ENCODE measurements around the gene PPP1R1C.

Gene PPP1R1C

DNA sequence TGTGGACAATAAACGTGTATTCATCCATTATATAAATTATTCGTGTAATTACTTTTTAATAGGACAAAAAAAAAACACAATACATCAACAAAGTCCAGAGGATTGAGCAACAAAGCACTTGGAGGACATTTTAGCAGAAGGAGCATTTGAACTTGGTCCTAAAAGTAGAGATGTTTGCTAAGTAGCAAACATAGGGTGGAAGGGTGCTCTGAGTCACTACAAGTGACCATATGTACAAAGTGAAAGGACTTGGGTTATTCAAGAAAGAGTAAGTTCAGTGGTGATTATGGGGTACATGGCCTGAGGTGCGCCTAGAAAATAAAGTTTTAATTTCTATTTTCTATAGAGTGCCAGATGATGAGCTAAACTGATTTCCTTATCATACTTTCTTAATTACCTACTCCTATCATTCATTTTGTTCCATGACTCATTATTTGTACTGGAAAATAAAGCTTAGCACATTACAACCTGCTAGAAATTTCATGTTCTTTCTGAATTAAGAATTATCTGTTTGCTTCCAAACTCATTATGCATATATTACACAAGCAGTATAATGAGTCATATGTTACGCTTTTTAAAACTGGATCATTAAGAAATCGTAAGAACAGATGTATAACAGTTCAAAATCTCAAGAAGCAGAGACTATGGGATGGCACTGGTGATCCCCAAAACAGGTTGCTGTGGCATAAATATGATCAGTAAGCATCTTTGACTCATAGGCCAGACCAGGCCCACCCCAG, 13.1 kb upstream of the PPP1R1C start:
- no peak for DNase-seq (ENCODE audit: low read depth in 2 of 2)

DNA sequence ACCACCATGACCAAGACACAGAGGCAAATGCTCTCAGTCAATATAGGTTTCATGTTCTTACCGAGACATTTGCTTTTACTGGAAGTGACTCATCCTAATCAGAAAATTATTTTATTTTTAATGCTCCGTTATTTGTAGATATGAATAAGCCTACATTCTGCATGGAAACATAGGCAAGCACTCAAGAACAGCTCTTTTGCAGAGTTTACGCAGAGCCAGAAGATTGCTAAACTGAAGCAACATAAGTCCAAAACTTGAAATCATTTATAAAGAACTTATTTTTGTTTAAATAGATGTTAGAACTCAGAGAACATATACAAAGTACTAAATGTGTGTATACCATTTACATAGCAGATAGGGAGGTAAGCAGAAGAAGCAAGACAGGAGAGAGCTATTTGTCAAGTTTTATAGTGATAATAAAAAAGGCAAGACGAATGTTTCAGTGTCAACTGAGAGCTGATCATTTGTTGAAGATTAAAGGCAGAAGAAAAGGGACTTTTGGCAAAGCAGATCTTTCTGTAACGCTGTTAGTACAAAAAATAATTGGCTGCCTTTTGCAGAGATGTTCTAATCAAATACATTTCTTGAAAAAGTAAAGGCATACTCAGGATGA, 12.4 kb upstream of the PPP1R1C start:
- no peak for DNase-seq (ENCODE audit: low read depth in 2 of 2)

DNA sequence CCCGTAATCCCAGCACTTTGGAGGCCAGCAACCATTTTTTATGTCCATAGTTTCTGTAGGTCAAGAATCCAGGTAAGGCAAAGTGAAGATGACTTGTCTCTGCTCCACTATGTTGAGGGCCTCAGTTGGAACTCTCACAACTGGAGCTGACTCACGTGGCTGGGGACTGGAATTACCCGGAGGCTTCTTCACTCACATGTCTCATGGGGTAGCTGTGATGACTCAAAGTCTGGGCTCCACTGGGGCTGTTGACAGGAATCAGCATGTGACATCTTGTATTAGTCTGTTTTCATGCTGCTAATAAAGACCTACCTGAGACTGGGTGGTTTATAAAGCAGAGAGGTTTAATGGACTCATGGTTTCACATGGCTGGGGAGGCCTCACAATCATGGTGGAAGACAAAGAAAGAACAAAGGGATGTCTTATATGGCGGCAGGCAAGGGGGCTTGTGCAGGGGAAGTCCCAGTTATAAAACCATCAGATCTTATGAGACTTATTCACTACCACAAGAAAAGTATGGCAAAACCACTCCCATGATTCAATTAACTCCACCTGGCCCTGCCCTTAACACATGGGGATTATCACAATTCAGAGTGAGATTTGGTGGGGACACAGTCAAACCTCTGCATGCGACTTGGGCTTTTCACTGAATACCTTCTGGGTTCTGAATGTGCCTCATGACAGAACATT, 7.8 kb upstream of the PPP1R1C start:
- no peak for DNase-seq (ENCODE audit: low read depth in 2 of 2)

DNA sequence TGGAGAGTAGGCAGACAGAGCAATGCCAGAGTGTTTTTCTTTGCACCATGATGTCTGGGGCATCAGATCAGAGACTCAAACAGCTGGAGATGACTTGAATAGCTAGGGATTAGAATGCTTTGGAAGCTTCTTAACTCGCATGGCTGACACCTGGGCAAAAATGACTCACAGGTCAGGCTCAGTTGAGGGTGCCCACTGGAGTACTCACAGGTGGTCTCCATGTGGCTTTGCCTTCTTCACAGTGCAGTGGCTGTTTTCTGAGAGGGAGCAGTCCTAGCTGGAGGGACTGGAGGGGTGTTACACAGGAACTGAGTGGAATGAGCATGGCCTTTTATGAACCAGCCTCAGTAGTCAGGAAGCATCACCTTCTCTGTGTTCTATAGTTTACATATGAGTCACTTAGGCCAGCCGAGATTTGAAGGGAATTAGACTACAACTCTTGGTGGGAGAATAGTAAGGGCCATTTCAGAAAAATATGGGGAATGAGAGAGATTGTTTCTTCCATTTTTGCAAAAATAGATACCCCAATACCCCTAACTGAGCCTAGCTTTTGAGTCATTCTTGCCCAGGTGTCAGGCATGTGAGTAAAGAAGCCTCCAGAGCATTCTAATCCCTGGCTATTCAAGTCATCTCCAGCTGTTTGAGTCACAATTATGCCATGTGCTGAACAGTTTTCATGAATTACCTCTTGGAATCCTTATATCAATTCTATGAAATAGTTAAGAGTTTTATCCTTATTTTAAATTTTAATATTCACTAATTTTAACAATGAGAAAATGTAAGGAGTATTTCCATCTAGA, 7.1 kb upstream of the PPP1R1C start:
- DNase-seq (ENCODE audit: low read depth in 2 of 2) = no peak

DNA sequence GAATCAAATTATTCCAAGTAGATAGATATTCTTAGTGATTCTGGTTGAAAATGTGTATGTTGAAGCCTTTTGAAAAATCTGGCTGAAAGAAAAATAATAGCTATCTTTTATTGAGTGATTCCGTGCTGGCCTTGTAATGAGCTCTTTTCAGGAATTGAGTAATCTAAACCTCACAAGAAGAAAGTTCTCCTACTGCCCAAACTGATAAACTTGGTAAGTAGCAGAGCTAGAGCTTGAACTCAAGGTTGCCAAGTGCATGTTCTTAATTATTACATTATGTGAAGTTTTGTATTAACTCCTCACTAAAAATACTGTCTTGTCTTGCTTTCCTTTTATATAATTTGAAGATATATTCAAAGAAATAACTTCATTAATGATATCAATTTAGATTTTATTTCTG, 1.6 kb upstream of the PPP1R1C start:
- DNase-seq (ENCODE audit: low read depth in 2 of 2) = no peak

DNA sequence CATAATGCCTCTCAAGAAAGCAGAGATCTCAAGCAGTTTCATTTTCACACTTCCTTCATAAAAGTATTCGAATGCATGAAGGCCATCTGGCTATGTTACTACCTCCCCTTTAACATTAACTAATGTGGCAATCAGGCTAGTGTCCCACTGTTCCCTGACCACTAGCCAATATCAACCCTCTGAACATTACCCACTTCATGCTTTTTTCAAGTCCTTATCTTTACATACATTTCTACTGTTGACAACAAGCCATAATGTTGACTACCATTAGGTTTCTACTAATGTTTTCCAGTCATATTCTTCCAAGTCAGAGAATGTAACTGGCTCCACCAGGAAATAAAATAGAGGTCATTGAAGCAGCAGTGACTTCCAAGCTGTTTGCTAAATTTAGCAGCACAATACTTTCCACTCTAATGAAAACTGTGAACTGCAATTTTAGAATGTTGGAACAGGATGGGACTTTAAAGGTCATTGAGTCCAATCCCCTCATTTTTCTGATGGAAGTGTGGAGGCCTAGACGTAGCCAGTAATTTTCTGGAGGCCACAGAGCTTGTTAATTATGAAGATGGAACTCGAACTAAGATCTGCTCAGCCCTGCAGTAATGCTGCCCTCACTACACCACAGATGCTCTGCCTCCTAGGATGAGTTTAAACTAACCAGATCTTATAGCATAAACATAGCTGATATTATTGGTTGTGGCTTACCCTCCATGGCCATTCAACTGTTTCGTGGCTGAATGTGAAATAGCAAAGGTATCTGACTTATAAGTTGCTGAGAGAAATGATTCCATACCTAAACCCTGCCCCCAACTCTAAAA, 630 bp upstream of the PPP1R1C start:
- DNase-seq (ENCODE audit: low read depth in 2 of 2) = no peak

DNA sequence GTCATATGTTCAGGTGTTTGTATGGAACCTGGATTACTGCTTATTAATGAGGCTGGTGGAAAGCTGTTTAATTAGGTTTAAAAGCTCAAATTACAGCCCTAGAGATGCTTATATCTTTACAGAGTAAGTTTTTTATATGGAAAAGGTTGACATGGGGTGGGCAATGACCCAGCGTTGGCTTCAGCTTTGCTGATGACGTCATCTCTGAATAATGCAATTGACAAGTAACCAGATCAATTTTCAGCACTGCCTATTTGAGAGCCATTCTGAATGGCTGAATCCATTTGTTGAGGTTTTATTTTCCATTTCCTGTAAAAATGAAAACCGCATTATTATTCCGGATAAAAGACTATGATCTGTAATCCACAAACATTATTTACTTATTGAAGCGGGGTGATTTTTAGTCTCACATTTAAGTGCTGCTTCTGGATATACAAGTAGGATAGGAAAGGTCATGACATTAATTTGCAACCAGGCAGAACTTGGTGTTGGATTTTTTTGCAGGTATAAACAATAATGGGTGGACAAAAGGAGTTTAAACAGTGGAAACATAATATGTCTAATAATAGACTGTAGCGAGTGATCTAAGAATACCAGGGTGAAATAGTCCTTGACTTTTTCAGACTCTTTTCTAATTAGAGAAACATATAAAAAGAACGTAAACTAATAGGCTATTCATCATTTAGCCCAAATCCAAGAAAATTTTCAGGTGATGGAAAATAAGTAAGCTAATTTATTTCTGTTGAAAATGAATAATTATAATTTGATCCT, 2.7 kb downstream of the PPP1R1C start:
- no peak for DNase-seq (ENCODE audit: low read depth in 2 of 2)

DNA sequence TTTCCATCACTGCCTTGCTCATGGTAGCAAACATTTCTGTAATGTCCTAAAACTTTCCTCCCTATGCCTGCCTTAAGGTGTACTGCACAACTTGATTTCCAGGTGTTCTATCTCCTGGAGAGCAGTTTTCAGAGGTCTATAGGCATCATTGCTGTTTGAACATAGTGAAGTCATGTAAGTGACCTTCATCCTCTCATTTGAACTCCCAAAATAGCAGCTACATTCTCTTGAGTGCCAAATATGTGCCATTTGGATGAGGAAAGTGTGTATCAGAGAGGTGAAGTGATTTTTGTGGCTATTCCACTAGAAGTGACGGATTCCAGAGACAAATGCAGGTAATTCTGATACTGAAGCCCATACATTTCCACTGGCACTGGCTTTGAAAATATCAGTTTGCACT, 3.4 kb downstream of the PPP1R1C start:
- no peak for DNase-seq (ENCODE audit: low read depth in 2 of 2)

DNA sequence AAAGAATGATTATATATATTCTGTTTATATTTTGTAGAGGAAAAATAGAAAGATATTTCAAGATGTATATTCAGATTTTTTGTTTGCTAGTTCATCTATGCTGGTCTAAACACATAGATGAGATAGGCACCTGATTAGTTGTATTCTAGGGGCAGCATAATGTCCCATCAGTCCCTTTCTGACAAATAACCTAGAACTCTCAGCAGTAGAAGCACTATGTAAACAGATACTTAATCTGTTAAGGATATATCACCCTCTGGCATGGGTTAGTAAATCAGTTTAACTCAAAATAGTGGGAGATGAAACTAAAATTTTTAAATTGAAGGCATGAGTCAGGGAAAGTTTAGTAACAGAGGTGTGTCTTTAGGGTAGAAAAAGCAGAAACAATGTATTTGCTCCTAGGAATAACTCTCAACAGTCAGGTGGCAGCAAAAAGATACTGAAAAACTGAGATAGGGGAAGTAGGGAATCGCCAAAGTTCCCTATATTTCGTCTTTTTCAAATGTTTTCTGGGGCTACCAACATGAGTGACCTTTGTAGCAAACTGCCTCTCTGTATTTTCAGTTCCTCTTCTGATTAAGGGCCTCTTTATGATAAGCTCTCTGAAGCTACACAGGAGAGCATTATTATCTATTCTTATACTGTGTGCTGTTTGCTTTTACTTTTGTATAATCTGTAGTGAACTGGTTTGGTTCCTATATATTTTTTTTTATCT, 5.7 kb downstream of the PPP1R1C start:
- DNase-seq (ENCODE audit: low read depth in 2 of 2) = no peak

DNA sequence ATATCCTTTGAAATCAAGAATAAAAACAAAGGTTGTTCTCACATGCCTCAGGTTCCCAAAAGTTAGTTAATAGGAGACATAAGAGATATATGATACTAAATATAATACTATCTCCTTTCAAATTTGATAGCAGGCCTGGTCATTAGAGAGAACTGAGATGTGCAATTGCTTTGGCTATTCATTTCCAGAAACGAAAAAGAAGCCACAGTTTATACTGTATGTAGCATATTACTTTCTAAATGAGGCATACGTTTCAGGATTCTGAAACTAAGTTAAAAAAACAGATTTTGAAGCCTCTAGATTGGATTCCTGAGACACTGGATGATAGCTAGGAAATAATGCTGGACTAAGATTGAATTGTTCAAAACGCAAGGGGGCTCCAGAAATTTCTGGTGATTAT, 7.1 kb downstream of the PPP1R1C start:
- no peak for DNase-seq (ENCODE audit: low read depth in 2 of 2)

DNA sequence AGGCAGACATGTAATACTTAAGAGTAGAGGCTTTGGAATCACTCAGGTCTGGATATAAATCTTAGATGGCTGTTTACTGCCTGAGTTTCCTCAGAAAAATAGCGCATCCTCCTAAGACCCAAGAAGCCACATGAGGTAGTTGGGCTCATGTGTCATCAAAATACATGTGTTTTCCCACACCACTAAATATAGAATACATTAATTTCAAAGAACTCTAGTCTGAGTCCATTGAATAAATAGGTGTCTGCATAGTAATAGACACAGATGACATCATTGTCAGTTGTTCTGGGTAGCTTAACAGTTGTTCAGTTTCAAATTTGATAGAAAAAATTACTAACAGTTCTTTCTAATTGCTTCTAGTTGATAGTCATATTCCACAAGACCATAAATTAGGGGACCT, 9.6 kb downstream of the PPP1R1C start:
- no peak for DNase-seq (ENCODE audit: low read depth in 2 of 2)

DNA sequence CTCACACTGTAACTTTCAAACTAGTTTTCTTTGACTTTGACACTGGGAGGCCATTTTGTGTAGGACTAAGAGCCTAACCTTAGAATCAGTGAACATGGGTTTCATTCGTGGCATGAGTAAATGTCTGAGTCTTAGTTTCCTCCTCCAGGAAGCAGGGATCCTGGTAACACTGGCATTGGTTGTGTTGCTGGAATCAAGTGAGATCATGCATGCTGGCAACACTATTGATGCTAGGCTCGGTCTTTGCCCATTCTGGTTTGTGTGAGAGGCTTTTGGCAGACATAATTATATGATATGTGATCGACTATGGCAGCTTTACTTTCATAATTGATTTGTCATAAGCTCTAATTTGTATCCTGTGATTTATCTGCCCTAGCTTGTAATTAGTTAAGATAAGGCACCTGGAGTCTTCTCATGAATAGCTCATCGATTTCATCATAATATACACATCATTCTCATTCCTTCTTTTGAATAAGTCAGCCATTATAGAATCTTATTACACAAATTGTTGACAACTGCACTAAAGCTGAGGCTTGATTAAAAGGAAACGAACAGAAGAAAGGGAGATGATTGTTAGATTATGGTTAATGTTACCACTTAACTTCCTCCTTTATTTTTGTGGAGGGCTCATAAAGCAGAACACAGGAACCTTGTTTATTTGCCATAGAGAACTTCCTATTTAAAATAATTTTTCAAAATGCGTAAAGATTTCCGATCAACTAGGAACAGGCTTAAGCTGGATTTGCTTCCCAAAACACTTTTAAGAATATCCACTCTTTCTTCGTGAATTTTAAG, 12.6 kb downstream of the PPP1R1C start:
- no peak for DNase-seq (ENCODE audit: low read depth in 2 of 2)

DNA sequence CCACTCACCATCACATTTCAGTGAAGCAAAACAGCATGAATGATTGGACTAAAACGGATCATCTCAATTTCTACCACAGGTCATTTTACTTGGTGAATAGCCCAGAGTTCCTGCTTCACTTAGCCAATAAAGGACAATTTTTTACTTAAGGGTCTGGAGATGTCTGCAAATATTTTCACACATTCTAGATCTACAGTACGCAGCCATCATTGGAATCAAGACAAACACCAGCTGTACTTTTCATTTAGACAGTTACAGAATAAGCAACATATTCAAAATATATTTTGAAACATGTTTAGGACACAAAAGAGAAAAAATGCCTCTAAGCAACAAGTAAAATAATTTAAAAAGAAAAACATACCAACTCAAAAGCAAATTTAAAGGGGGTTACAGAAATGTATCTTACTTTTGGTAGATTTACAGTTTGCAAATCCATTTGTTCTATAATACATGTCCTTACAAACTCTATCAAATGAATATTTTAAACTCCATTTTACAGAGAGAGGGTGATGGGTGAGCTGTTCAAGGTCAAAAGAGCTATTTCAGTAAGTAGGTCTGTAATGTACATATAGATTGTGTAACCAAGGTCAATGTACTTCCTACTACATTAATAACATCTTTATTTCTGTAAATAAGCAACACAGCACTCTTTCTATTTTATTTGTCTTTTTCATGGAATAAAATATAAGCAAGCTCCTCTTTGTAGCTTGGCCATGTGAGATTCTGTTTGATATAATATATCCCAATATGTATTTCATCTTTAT, 13.4 kb downstream of the PPP1R1C start:
- no peak for DNase-seq (ENCODE audit: low read depth in 2 of 2)

DNA sequence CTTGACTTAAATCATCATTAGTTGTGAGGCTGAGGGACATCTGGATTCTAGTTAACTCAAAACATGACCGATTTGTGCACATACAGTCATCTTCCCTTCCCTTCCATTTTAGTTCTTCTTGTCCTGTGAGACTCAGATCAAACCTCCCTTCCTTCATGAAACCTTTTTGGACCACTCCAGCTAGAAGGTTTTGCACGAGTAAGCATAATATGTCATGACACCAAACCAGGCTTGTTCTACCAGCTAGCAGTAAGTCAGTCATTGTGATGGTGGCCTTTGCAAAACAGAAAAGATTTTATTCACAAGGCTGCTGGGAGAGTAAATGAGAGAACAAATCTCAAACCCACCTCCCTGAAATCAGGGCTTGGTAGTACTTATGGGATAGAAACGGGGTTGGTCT, 14.3 kb downstream of the PPP1R1C start:
- no peak for DNase-seq (ENCODE audit: low read depth in 2 of 2)

DNA sequence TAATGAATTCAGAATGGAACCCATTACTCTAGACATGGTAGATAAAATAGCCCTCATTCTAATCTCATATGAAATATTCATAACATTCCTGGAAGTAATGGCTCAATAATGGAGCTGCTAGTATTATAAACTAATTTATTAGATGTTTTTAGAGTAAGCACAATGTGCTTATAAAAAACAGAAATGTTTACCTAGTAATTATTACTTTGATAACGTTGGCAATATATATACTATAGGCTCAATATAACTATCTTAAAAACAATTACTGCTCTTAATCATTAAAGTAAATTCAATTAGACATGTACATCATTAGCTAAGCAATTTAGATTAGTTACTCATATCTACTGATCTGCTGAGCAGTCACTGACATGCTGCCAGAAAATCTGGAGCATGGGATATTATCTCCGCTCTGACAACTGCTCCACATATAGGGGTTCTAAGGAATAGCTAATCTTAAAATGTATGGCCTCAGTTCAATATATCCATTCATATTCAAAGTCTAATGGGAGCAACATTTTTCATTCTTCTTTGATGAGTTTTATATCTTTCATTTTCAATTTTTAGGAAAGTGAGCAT, 19.4 kb downstream of the PPP1R1C start:
- no peak for DNase-seq (ENCODE audit: low read depth in 2 of 2)

DNA sequence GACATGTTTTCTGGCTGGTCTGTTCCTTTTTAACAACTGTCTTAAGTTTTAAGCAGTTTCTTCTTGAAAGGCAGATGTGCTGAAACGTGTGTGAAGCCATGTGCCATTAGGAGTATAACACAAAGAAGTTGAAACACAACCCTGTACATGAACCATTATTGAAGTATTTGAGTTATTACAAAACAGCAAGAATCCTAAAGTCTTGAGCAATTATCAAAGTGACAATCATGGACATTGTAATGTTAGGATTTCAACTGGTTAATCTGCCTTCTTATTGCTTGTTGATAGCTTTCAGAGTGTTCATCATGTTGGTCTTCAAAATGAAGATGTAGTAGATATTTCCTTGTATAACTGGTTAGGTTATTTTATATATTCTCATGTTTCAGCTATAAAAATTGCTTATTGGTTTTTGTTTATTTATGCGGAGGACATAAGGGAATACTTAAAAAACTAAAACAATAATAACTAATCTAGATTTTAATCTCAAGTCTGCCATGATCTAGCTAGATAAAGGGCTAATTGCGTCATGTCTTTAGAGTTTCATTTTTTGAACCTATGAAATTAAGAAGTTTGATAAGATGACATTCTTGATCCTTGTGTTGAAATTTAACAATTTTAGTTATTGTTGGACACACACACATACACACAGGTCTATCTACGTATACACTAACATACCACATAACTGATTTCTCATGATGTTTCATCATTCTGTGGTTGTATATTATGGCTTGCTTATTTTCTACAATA, 21.1 kb downstream of the PPP1R1C start:
- DNase-seq (ENCODE audit: low read depth in 2 of 2) = no peak

DNA sequence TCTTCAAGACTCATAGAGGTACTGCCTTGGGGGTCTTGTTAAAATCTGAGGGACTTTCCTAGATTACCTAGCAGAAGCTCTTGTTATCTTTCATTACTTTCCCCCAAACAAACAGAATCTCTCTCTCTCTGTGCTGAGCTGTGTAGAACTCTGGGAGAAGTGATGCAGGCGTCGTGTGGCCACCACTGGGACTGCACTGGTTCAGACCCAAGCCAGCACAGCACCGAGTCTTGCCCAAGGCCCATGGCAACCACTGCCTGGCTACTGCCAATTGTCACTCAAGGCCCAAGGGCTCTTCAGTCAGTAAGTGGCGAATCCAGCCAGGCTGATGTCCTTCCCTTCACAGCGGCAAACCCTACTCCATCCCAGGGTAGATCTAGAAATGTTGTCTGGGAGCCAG, 28.6 kb downstream of the PPP1R1C start:
- DNase-seq (ENCODE audit: low read depth in 2 of 2) = no peak

All from fibroblast of skin of left biceps (primary cell).